Measurements from ENCODE around the gene AMDHD1.
A peak's percentile ranks its signal among the peaks of the same experiment; 100 is the strongest.

Gene AMDHD1

DNA sequence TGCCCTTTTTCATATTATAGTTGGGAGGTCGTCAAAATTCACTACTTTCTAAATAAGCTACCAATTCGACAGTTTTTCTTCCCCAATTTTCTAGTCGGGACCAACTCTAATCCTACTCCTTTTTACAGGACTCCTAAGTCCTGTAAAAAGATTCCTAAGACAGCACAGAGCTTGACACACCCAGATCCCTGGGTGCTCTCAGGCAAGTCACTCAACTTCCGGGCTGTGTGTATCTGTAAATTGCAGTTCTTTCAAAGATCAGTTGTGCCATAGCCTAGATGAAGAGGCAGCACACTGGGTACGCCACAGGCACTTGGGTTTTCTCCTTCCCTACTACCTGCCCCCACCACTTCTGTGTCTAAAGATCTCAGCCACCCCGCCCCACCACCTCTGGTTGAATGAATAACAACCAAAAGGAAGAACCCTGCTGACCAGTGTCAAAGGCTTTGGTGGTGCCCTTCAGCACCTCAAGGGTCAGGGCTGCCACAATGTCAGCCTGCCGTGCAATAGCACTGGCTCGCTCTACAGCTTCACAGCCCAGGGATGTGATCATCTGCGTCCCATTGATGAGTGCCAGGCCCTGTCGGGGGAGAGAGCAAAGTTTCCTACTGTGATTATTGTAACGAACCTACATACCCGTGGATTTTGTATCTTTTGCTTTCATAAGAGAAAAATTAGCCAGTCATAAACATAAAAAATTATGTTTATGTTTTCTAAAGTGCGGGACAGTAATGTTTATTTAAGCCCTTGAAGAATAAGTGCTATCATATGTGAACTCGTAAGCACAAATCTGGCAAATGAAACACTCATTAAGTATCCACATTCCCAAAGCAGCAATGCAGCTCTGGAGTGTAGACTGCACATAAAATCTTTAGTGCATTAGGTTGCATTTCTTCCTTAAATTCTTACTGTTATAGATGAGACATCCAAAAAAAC is 43.8 kb downstream of the AMDHD1 start:
- DNase-seq (ENCODE audit: extremely low read depth, low read depth): peak; percentile 24
- TF ChIP-seq, protein P1, sequence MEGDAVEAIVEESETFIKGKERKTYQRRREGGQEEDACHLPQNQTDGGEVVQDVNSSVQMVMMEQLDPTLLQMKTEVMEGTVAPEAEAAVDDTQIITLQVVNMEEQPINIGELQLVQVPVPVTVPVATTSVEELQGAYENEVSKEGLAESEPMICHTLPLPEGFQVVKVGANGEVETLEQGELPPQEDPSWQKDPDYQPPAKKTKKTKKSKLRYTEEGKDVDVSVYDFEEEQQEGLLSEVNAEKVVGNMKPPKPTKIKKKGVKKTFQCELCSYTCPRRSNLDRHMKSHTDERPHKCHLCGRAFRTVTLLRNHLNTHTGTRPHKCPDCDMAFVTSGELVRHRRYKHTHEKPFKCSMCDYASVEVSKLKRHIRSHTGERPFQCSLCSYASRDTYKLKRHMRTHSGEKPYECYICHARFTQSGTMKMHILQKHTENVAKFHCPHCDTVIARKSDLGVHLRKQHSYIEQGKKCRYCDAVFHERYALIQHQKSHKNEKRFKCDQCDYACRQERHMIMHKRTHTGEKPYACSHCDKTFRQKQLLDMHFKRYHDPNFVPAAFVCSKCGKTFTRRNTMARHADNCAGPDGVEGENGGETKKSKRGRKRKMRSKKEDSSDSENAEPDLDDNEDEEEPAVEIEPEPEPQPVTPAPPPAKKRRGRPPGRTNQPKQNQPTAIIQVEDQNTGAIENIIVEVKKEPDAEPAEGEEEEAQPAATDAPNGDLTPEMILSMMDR (IDR thresholded peaks at IDR 0.05; ENCODE audit: low read depth, low read length): no peak

- DNase-seq (ENCODE audit: extremely low read depth, low read depth): no peak
- TF ChIP-seq, protein P1 (IDR thresholded peaks at IDR 0.05; ENCODE audit: low read depth, low read length): no peak
Measured at GRCh38 chr12:95988506-95989275, 45.6 kb downstream of the AMDHD1 start.

- no peak for DNase-seq (ENCODE audit: extremely low read depth, low read depth)
- TF ChIP-seq, protein P1 (IDR thresholded peaks at IDR 0.05; ENCODE audit: low read depth, low read length): no peak
Measured at GRCh38 chr12:95989504-95990123, 46.5 kb downstream of the AMDHD1 start.

DNA sequence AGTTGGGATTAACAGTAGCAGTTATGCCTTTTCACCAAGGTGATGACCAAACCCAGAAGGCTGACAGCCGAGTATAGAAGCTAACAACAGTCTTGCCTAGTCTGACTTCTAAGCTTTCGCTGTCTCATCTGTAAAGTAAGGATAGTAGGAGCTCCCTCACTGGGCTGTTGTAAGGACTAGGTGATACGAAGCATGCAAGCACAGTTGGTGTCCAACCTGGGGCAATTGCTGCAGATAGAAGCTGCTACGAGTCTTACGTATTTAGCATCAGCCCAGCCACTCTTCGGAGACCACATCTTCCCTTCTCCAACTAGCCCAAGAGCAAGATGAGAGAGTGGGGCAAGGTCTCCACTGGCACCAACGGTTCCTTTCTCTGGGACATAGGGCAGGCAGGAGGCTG is 47.0 kb downstream of the AMDHD1 start:
- TF ChIP-seq, protein P1 (IDR thresholded peaks at IDR 0.05; ENCODE audit: low read depth, low read length): no peak
- no peak for DNase-seq (ENCODE audit: extremely low read depth, low read depth)

DNA sequence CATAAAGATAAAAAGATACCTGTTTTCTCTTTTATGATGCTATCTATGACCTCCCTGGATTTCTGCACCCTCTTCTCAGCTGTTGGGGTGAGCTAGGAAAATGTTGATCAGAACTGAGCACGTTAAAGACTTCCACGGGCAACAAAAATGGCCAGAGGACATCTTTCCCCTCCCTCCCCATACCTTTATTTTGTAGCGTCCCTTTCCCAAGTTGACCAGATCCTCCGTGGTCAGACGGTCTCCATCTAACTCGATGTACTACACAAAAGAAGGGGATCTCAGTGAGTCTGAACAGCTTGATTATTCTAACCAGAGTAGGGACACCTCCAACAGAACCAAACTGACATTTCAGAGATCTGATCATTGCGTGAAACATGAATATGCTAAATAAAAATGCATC is 50.8 kb downstream of the AMDHD1 start:
- TF ChIP-seq, protein P1 (IDR thresholded peaks at IDR 0.05; ENCODE audit: low read depth, low read length): no peak
- no peak for DNase-seq (ENCODE audit: extremely low read depth, low read depth)

DNA sequence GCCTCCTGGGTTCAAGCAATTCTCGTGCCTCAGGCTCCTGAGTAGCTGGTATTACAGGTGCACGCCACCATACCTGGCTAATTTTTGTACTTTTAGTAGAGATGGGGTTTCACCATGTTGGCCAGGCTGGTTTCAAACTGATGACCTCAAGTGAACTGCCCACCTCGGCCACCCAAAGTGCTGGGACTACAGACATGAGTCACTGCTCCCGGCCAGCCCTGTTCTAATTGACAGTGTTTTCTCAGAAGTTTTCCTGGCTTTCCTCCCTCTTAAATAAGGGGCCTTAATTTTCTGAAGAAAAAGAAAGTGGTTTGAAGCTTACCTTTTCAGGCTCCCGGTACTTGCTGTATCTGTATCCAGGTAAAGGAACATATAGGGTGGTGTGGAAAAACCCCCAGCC is 51.3 kb downstream of the AMDHD1 start:
- DNase-seq (ENCODE audit: extremely low read depth, low read depth): no peak
- TF ChIP-seq, protein P1 (IDR thresholded peaks at IDR 0.05; ENCODE audit: low read depth, low read length): no peak
